A549 (cell line): ENCODE data around the gene ACER1. TPM values are rescaled to one million over a fixed set of nuclear protein-coding genes. Genes with fewer than 3 reads are reported as not detected.
A peak's percentile ranks its signal among the peaks of the same experiment; 100 is the strongest.

Experiments used
- ATAC-seq, 2 experiments: fragments of 200-7000 bp in 1 of 2; fragments of >200 bp in 1 of 2; cut with Nextera tagmentation in 1 of 2; cut with Tn5 transposase in 1 of 2; 3 replicates each; pipeline versions ENCODE4 v1.8.0 to v1.9.1; 2018 to 2020; ENCODE audit warnings: mild to moderate bottlenecking in 1 of 2, moderate library complexity in 1 of 2
- CTCF ChIA-PET: fragments of 300-600 bp; sonication (Branson Sonifier 250); formaldehyde crosslinking; extraction: SDS; loops from one replicate; lab custom pipeline; 2021; ENCODE audit warnings: antibody characterized with exemption, inconsistent platforms; lab: Yijun Ruan, JAX
- POLR2A ChIA-PET: fragments of 350-600 bp; formaldehyde crosslinking; extraction: SDS; loops from one replicate; lab custom pipeline; 2021; ENCODE audit warnings: antibody characterized with exemption, inconsistent platforms; lab: Yijun Ruan, JAX
- DNase-seq, 2 experiments: peaks; one replicate each; pipeline versions ENCODE4 v3.0.0 to v3.0.0-alpha.2; 2011 to 2016; ENCODE audit warnings: low read depth in 1 of 2, low spot score in 1 of 2
- FAIRE-seq: peaks from 2 replicates; lab custom pipeline; 2011; peaks lifted over from hg19 to GRCh38; lab: Jason Lieb, UNC
- H3K27ac ChIP-seq, 2 experiments: fragments of >200 bp; sonication (Bioruptor Twin); formaldehyde crosslinking; 3 replicates each; pipeline ENCODE4 v1.5.1; 2016 to 2017
- H3K4me1 ChIP-seq: fragments of >200 bp; sonication (Bioruptor Twin); formaldehyde crosslinking; 3 replicates; pipeline ENCODE4 v1.6.1; 2016
- H3K4me2 ChIP-seq: fragments of >200 bp; sonication (Bioruptor Twin); formaldehyde crosslinking; 3 replicates; pipeline ENCODE4 v1.6.1; 2016
- H3K4me3 ChIP-seq: fragments of >200 bp; sonication (Bioruptor Twin); formaldehyde crosslinking; 3 replicates; pipeline ENCODE4 v1.5.1; 2016
- H3K9me3 ChIP-seq: fragments of >200 bp; sonication (Bioruptor Twin); formaldehyde crosslinking; 3 replicates; pipeline ENCODE4 v1.6.1; 2016
- ATOH8 ChIP-seq: fragments of 250-450 bp; sonication (Bioruptor Pico); IDR thresholded peaks from 2 replicates; pipeline ENCODE4 v1.5.0; 2020; ENCODE audit warnings: low read depth, mild to moderate bottlenecking, moderate library complexity
- BCL3 ChIP-seq: fragments of >200 bp; sonication (Bioruptor Twin); formaldehyde crosslinking; IDR thresholded peaks from 3 replicates; pipeline ENCODE4 v1.6.1; 2016
- CBX8 ChIP-seq: fragments of 200-600 bp; sonication (generic); IDR thresholded peaks from 2 replicates; pipeline ENCODE4 v1.6.1; 2016
- CHD4 ChIP-seq: fragments of 200-600 bp; sonication (generic); IDR thresholded peaks from 2 replicates; pipeline ENCODE4 v1.6.1; 2016; ENCODE audit warnings: antibody characterized with exemption, mild to moderate bottlenecking, borderline replicate concordance
- EHF ChIP-seq: fragments of 250-450 bp; sonication (Bioruptor Pico); IDR thresholded peaks from 2 replicates; pipeline ENCODE4 v1.5.0; 2020; ENCODE audit warnings: mild to moderate bottlenecking
- EHMT2 ChIP-seq: fragments of 200-600 bp; sonication (generic); IDR thresholded peaks from 2 replicates; pipeline ENCODE4 v1.6.1; 2016; ENCODE audit warnings: antibody characterized with exemption, low read depth, mild to moderate bottlenecking, moderate library complexity
- ELK1 ChIP-seq: fragments of 150-350 bp; IDR thresholded peaks from 2 replicates; pipeline ENCODE4 v1.6.1; 2014; ENCODE audit warnings: low read depth, mild to moderate bottlenecking, low read length
- EP300 ChIP-seq, 2 experiments: fragments of >200 bp; sonication (Bioruptor Twin); formaldehyde crosslinking; IDR thresholded peaks; 2 replicates in 1 of 2; 3 replicates in 1 of 2; pipeline ENCODE4 v1.6.1; 2016 to 2017
- FOSB ChIP-seq: fragments of 250-450 bp; sonication (Bioruptor Pico); IDR thresholded peaks from 2 replicates; pipeline ENCODE4 v1.5.0; 2020; ENCODE audit warnings: mild to moderate bottlenecking, moderate library complexity
- GATA3 ChIP-seq: IDR thresholded peaks from 2 replicates; pipeline ENCODE4 v1.6.1; 2012; ENCODE audit warnings: borderline replicate concordance
- HDAC2 ChIP-seq: fragments of 200-600 bp; sonication (generic); IDR thresholded peaks from 2 replicates; pipeline ENCODE4 v1.6.1; 2016
- MAFK ChIP-seq: fragments of 450-650 bp; IDR thresholded peaks from 2 replicates; pipeline ENCODE4 v1.6.1; 2014; ENCODE audit not compliant: partially characterized antibody
- MAX ChIP-seq: IDR thresholded peaks from 2 replicates; pipeline ENCODE4 v1.6.1; 2012
- MAZ ChIP-seq: fragments of 150-350 bp; IDR thresholded peaks from 2 replicates; pipeline ENCODE4 v1.6.1; 2014; ENCODE audit warnings: antibody characterized with exemption, low read depth, low read length, borderline replicate concordance
- PHF8 ChIP-seq: fragments of 200-600 bp; sonication (generic); IDR thresholded peaks from 2 replicates; pipeline ENCODE4 v1.6.1; 2016; ENCODE audit warnings: low read depth, mild to moderate bottlenecking, antibody characterized with exemption, moderate library complexity, borderline replicate concordance
- RAD21 ChIP-seq, 2 experiments: fragments of >200 bp in 1 of 2; sonication (Bioruptor Twin) in 1 of 2; formaldehyde crosslinking in 1 of 2; IDR thresholded peaks in 1 of 2; conservative IDR thresholded peaks in 1 of 2; 2 replicates in 1 of 2; 3 replicates in 1 of 2; pipeline ENCODE4 v1.6.1; 2012 to 2018; ENCODE audit warnings: inconsistent platforms in 1 of 2
- RARB ChIP-seq: fragments of 250-450 bp; sonication (Bioruptor Pico); IDR thresholded peaks from 2 replicates; pipeline ENCODE4 v1.8.0; 2021; ENCODE audit warnings: mild to moderate bottlenecking, moderate library complexity
- RNF2 ChIP-seq: fragments of 200-600 bp; sonication (generic); IDR thresholded peaks from 2 replicates; pipeline ENCODE4 v1.6.1; 2016; ENCODE audit warnings: low read depth, mild to moderate bottlenecking, antibody characterized with exemption, moderate library complexity, borderline replicate concordance
- USF2 ChIP-seq: fragments of 450-650 bp; IDR thresholded peaks from 2 replicates; pipeline ENCODE4 v1.6.1; 2014; ENCODE audit warnings: antibody characterized with exemption
- ZFP36 ChIP-seq: fragments of 450-650 bp; IDR thresholded peaks from 2 replicates; pipeline ENCODE4 v1.6.1; 2014; ENCODE audit warnings: borderline replicate concordance; ENCODE audit not compliant: partially characterized antibody
- WGBS: methylation state at CpG from one replicate; pipeline ENCODE4 v1.1.6; 2017; ENCODE audit errors: missing lambda C conversion rate; 5-methylcytosine and 5-hydroxymethylcytosine counted together
- polyA plus RNA-seq, 4 experiments: library from polyadenylated mRNA; depleted of rRNA in 3 of 4; stranded (reverse); fragments of >200 nt; fragmentation: RNase III in 1 of 4; extraction: RNeasy Plus Mini Kit Qiagen cat#74134 plus additional on column Dnase treatment in 1 of 4; gene quantifications; 2 replicates in 3 of 4; 3 replicates in 1 of 4; pipeline ENCODE4 v1.2.3, GENCODE V29; 2011 to 2017

The ACER1 gene
- polyA plus RNA-seq, 2 of the 4 experiments (the other 2 are of a cell fraction), result not detected

- Histone ChIP-seq H3K4me1 (peaks cover 7% of the 10 kb centered on the region; the same call in 2 of the 3 replicates), H3K4me2 (peak overlapping the region; percentile 95), H3K4me3 (no peak overlapping the region; the same call in 2 of the 3 replicates), H3K9me3 (no peaks in the 10 kb centered on the region), H3K27ac (peak overlapping the region; percentile 73 to 95; a peak in 5 of 6 replicates)
- no peak for DNase-seq
- WGBS, result 92% methylated on average over 18 of the region's 29 CpGs
- ATAC-seq, result no peak
- ChIA-PET POLR2A (no interaction called here), CTCF (no interaction called here)
- no peak for FAIRE-seq
- no peak for TF ChIP-seq GATA3
- TF ChIP-seq CBX8, result no peak
- TF ChIP-seq CHD4, result no peak
- TF ChIP-seq HDAC2, result no peak
- no peak for TF ChIP-seq BCL3
- no peak for TF ChIP-seq FOSB (CRISPR knock-in tag)
- TF ChIP-seq ZFP36, result no peak
- no peak for TF ChIP-seq RAD21 (conservative IDR thresholded peaks at IDR 0.05 in 1 of 2, IDR thresholded peaks at IDR 0.05 in 1 of 2)
- TF ChIP-seq RARB (CRISPR knock-in tag), result no peak
- no peak for TF ChIP-seq MAZ
- TF ChIP-seq USF2, result no peak
- TF ChIP-seq MAFK, result no peak
- no peak for TF ChIP-seq ATOH8 (CRISPR knock-in tag)
- TF ChIP-seq ELK1, result no peak
- TF ChIP-seq EHF, result no peak
- no peak for TF ChIP-seq RNF2
- TF ChIP-seq EHMT2, result no peak
- TF ChIP-seq MAX, result no peak
- TF ChIP-seq EP300 (IDR thresholded peaks at IDR 0.05), result no peak
These were observed 40.8 kb upstream of the ACER1 start for GRCh38 chr19:6374161-6374709.

GRCh38 chr19:6373813-6374108 is 40.3 kb upstream of the ACER1 start:
- no peaks in the 10 kb centered on the region for H3K9me3 ChIP-seq
- H3K4me1 ChIP-seq, result peaks cover 7% of the 10 kb centered on the region; the same call in 2 of the 3 replicates
- peak overlapping the region; percentile 95 for H3K4me2 ChIP-seq
- peak overlapping the region; percentile 49 for H3K4me3 ChIP-seq
- WGBS, result 49% methylated on average over 4 of the region's 5 CpGs
- no peak for ATAC-seq
- no peak for TF ChIP-seq PHF8
- ChIA-PET POLR2A (no interaction called here), CTCF (no interaction called here)
- DNase-seq, result no peak
- no peak for FAIRE-seq
- H3K27ac ChIP-seq, result peak overlapping the region; percentile 73 to 95
